DOHH2 (cell line): ENCODE data around the gene RBP4.

Source experiments
- H3F3A ChIP-seq: fragments of 200-600 bp; sonication (generic), shearing (Covaris generic); 2 replicates; pipeline ENCODE4 v1.6.0; 2016; ENCODE audit warnings: antibody characterized with exemption, mild to moderate bottlenecking; ENCODE audit not compliant: control insufficient read depth, insufficient read depth
- H3K27ac ChIP-seq: fragments of 200-600 bp; sonication (generic); 2 replicates; pipeline ENCODE4 v1.5.1; 2014; ENCODE audit warnings: low read depth, mild to moderate bottlenecking, low read length, moderate library complexity
- H3K27me3 ChIP-seq: fragments of 200-600 bp; sonication (generic); 2 replicates; pipeline ENCODE4 v1.6.1; 2014; ENCODE audit warnings: mild to moderate bottlenecking, low read length, mixed read lengths; ENCODE audit not compliant: control insufficient read depth
- H3K36me3 ChIP-seq: fragments of 200-600 bp; sonication (generic); 2 replicates; pipeline ENCODE4 v1.6.1; 2014; ENCODE audit warnings: mild to moderate bottlenecking, low read length, moderate library complexity, mixed read lengths; ENCODE audit not compliant: control insufficient read depth
- H3K4me1 ChIP-seq: fragments of 200-600 bp; sonication (generic); 2 replicates; pipeline ENCODE4 v1.6.1; 2014; ENCODE audit warnings: mild to moderate bottlenecking, low read length, mixed read lengths; ENCODE audit not compliant: control insufficient read depth
- H3K4me2 ChIP-seq: fragments of 200-600 bp; sonication (generic); 2 replicates; pipeline ENCODE4 v1.6.0; 2014; ENCODE audit warnings: mild to moderate bottlenecking, low read length, moderate library complexity
- H3K4me3 ChIP-seq: fragments of 200-600 bp; sonication (generic); 2 replicates; pipeline ENCODE4 v1.5.1; 2014; ENCODE audit warnings: mild to moderate bottlenecking, low read length, mixed read lengths
- H3K79me2 ChIP-seq: fragments of 200-600 bp; sonication (generic); 2 replicates; pipeline ENCODE4 v1.6.1; 2014; ENCODE audit warnings: mild to moderate bottlenecking, low read length, mixed read lengths; ENCODE audit not compliant: control insufficient read depth
- H3K9me2 ChIP-seq: fragments of 200-600 bp; sonication (generic); replicated peaks from 2 replicates; pipeline ENCODE4 v1.6.1; 2014; ENCODE audit warnings: mild to moderate bottlenecking, low read length, mixed read lengths; ENCODE audit not compliant: control insufficient read depth
- H3K9me3 ChIP-seq: fragments of 200-600 bp; sonication (generic); 2 replicates; pipeline ENCODE4 v1.6.1; 2014; ENCODE audit warnings: antibody characterized with exemption, low read length, mixed read lengths; ENCODE audit not compliant: control insufficient read depth, insufficient read depth
- H4K20me1 ChIP-seq: fragments of 200-600 bp; sonication (generic); 2 replicates; pipeline ENCODE4 v1.6.0; 2014; ENCODE audit warnings: low read depth, mild to moderate bottlenecking, antibody characterized with exemption, low read length, moderate library complexity; ENCODE audit not compliant: control insufficient read depth, insufficient read depth
- EZH2phosphoT487 ChIP-seq: fragments of 200-600 bp; sonication (generic); IDR thresholded peaks from 2 replicates; pipeline ENCODE4 v1.6.1; 2017; ENCODE audit warnings: borderline replicate concordance, mild to moderate bottlenecking, antibody characterized with exemption, low read length, moderate library complexity, mixed read lengths
- TF ChIP-seq, protein P1 (sequence below): fragments of 200-600 bp; sonication (generic); IDR thresholded peaks from one replicate; pipeline ENCODE4 v1.5.1; 2014; ENCODE audit warnings: antibody characterized with exemption, mild to moderate bottlenecking, low read depth, low read length; ENCODE audit not compliant: poor library complexity, severe bottlenecking

RBP4 gene

DNA sequence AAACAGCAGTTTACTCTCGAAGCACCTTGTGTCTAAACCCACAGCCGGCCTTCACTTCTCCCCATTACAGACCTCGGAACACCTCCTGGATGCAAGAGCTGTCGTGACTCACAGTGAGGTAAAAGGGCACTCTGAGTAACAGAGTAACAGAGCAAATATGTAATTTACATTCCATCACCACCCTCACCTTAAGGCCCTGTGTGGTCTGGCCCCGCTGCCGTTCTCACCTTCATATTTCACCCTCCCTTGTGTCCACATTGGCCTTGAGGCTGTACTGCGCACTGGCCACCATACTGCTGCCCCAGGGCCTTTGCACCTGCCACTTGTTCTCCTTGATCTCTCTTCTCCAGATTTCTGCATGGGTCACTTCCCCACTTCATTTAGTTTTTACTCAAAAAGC lies 21.9 kb downstream of the RBP4 start:
- Histone ChIP-seq H3K4me2 (no peak overlapping the region), H3F3A (no peaks in the 10 kb centered on the region)
- TF ChIP-seq, protein P1, sequence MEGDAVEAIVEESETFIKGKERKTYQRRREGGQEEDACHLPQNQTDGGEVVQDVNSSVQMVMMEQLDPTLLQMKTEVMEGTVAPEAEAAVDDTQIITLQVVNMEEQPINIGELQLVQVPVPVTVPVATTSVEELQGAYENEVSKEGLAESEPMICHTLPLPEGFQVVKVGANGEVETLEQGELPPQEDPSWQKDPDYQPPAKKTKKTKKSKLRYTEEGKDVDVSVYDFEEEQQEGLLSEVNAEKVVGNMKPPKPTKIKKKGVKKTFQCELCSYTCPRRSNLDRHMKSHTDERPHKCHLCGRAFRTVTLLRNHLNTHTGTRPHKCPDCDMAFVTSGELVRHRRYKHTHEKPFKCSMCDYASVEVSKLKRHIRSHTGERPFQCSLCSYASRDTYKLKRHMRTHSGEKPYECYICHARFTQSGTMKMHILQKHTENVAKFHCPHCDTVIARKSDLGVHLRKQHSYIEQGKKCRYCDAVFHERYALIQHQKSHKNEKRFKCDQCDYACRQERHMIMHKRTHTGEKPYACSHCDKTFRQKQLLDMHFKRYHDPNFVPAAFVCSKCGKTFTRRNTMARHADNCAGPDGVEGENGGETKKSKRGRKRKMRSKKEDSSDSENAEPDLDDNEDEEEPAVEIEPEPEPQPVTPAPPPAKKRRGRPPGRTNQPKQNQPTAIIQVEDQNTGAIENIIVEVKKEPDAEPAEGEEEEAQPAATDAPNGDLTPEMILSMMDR = no peak
- no peak for TF ChIP-seq EZH2phosphoT487

DNA sequence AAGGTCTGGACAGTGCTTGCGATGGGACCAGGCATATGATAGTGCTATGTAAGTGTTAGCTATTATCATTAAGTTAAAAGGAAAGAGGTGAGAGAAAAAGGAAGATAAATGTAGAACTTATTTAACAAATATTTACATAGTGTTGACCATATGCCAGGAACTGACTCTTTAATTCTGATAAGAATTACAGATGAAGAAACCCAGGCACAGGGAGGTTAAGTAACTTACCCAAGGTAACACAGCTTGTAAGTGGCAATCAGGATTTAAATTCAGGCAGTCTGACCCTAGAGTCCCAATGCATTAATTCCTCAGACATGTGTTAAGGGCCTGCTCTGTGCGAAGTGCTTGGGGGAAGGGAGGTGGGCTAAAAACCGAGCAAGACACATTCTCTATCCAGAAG lies 23.5 kb downstream of the RBP4 start:
- Histone ChIP-seq H4K20me1 (no peaks in the 10 kb centered on the region), H3K27me3 (peaks cover 4% of the 10 kb centered on the region; the same call in 1 of the 2 replicates), H3K4me2 (no peak overlapping the region), H3F3A (no peaks in the 10 kb centered on the region), H3K4me1 (no peaks in the 10 kb centered on the region), H3K36me3 (no peaks in the 10 kb centered on the region), H3K79me2 (no peaks in the 10 kb centered on the region), H3K9me2 (no peaks in the 10 kb centered on the region), H3K4me3 (no peak overlapping the region), H3K9me3 (peaks cover 6% of the 10 kb centered on the region; the same call in 1 of the 2 replicates), H3K27ac (no peak overlapping the region)
- TF ChIP-seq EZH2phosphoT487 = no peak
- TF ChIP-seq, protein P1 = no peak

More for the DNA sequence above, 21.9 kb downstream of the RBP4 start:
- no peaks in the 10 kb centered on the region for H3K9me2 ChIP-seq
- H4K20me1 ChIP-seq = no peaks in the 10 kb centered on the region
- H3K4me1 ChIP-seq = no peaks in the 10 kb centered on the region
- H3K36me3 ChIP-seq = no peaks in the 10 kb centered on the region
- H3K79me2 ChIP-seq = no peaks in the 10 kb centered on the region
- H3K9me3 ChIP-seq = peaks cover 6% of the 10 kb centered on the region; the same call in 1 of the 2 replicates
- H3K27ac ChIP-seq = no peak overlapping the region
- H3K4me3 ChIP-seq = no peak overlapping the region
- peaks cover 1% of the 10 kb centered on the region; the same call in 1 of the 2 replicates for H3K27me3 ChIP-seq

DNA sequence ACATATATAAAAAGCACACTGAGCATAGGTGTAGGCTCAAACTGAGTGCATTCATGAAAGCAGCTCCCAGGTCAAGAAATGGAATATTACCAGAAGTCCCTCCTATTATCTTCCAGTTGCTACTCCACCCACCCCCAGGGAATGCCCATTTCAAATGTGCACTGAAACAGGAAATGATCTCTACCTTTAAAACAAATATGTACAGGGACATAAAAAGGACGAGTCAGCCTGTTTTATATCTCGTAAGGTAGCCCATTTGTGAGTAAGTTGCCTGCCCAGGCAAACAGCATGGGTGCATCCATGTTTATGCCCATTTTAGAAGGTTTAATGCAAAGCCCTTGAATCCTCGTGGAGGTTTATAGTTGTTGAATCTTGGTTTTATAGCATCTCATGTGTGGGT lies 24.1 kb downstream of the RBP4 start:
- Histone ChIP-seq H3K4me2 (no peak overlapping the region), H3K36me3 (no peaks in the 10 kb centered on the region), H3K9me3 (peaks cover 6% of the 10 kb centered on the region; the same call in 1 of the 2 replicates), H3K27ac (no peak overlapping the region), H3K79me2 (no peaks in the 10 kb centered on the region), H3K9me2 (no peaks in the 10 kb centered on the region), H3K27me3 (peaks cover 9% of the 10 kb centered on the region; the same call in 1 of the 2 replicates), H4K20me1 (no peaks in the 10 kb centered on the region), H3F3A (no peaks in the 10 kb centered on the region), H3K4me1 (no peaks in the 10 kb centered on the region), H3K4me3 (no peak overlapping the region)
- TF ChIP-seq, protein P1 = no peak
- no peak for TF ChIP-seq EZH2phosphoT487
